Right forelimb (tissue), 1 donor: Measurements from ENCODE around the gene NCR2.

Experiments
- DNase-seq: peaks from one replicate; pipeline ENCODE4 v3.0.0-alpha.2; 2018

NCR2 gene

GRCh38 chr6:41359617-41360313 lies 24.4 kb downstream of the NCR2 start:
- DNase-seq, result no peak

GRCh38 chr6:41360314-41360685 lies 24.9 kb downstream of the NCR2 start:
- DNase-seq, result no peak

GRCh38 chr6:41366150-41366549 lies 30.7 kb downstream of the NCR2 start:
- DNase-seq, result no peak

DNA sequence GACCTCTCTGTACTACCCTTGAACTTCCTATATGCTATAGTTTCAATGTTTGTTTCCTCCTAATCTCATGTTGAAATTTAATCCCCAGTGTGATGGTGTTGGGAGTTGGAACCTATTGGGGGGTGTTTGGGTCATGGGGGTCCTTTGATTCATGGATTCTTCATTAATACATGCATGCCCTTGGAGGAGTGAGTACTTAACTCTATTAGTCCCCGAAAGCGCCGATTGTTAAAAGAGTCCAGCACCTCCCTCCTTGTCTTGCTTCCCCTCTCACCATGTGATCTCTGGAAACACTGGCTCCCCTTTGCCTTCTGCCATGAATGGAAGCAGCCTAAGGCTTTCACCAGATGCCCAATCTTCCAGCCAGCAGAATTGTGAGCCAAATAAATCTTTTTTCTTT lies 31.7 kb downstream of the NCR2 start:
- DNase-seq, result no peak

GRCh38 chr6:41367700-41368099 lies 32.3 kb downstream of the NCR2 start:
- peak; percentile 78 for DNase-seq

- no peak for DNase-seq
These were observed 35.2 kb downstream of the NCR2 start for GRCh38 chr6:41370488-41371111.

- peak; percentile 75 for DNase-seq
These were observed 36.1 kb downstream of the NCR2 start for GRCh38 chr6:41371461-41371991.

- DNase-seq, result peak; percentile 61
These were observed 36.8 kb downstream of the NCR2 start for GRCh38 chr6:41371992-41372831.

DNA sequence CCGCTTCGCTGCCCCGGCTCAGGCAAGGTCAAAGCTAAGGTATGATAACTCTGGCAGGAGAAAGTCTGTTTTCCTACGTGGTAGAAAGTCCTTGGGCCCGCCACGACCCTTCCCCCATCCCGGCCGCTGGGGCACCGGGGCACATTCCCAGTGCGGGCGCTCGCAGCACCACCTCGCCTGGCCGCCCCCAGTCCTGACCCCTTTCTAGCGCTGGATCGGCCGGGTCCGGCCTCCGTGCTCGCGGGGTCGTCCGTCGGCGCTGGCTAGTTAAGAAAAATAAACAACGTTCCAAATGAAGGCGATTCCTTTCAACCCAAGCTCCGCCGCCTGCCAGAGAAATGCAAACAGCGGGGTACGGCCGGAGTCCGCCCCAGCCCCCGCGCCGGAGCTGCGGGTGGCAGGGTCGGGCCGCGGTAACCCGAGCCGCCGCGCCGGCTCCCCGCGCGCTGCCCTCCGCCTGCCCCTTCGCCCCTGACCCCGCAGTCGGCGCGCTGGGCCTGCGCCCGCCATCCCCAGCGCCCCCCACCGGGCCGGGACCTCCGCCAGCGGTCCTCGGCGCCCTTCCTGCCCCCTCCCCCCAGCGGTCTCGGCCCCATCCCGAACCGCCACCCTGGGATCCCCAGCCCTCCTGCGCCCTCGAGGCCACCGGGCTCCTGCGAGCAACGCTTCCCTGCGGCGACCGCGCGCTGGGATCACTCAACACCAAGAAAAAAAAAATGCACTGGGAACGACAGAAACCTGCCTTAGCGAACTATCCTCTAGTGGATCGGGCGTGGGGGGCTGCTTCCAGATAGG lies 37.6 kb downstream of the NCR2 start:
- DNase-seq, result no peak

DNA sequence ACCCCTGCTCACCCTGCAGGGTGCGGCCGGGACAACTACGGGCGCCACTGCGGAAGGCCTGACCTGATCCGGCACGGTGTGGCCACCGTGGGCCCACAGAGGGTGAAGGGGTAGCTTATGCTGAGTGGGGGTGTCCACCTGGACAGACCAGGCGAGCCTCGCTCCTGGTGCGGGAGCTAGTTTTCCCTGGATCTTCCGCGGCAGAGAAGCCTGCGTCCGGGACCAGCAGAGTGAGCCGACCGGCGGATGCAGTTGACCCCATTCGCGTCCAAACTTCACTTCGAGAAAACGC lies 38.2 kb downstream of the NCR2 start:
- DNase-seq, result no peak

DNA sequence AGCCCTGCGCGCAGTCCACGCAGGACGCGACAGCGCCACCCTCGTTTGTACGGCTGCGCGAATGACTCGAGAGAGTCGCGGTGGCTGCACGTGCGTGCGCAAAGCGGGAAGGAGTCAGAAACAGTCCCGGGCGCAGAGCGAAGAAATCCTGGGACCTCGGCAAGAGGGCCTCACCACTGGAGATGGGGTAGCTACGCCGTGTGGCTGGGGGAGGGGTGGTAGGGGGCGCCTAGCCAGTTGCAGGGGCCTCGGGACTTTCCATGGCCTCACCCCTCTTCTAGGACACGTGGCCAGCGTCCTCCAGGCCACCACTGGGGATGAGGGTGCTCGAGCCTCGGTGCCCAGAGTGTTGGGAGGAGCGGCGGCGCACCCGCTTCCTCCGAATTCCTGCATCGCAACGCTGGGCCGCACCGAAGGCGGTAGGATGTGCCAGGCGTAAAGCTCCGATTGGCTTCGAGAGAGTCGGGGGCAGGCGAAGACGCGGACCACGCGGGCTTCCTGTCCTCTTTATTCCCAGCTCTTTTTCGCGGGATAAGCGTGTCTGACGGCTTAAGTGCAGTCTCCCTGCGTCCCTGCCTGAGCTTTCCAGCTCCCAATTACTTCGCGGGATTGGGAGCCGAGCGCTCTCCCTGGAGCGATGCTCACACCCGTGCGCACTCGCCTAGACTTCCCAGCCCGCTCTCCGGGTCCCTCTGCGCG lies 38.7 kb downstream of the NCR2 start:
- peak; percentile 56 for DNase-seq

- DNase-seq, result no peak
These were observed 39.5 kb downstream of the NCR2 start for GRCh38 chr6:41374618-41375590.

DNA sequence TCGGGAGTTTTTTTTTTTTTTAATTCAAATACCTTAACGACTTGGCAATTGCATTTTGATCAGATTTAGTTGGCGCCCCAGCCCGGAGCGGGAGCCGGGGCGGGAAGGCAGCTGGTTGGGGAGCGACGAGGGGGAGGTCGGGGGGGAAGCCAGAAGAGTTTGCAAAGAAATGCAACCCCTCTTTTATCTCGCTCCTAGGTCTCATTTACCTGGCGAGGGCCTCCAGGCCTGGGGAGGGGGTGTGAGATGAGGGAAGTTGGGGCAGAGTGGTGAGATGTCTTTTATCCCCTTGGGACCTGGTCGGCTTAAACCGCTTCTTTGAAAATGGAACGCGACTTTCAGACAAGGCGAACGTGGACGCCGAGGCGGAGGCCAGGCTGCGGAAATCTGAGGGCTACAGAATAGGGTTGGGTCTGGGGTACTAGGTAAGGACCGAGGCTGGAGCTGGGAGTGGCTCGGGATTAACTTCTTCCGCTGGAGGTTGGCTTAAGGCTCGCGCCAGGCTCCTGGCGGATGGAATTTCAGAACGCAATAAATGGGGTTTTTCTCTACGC lies 40.3 kb downstream of the NCR2 start:
- no peak for DNase-seq

GRCh38 chr6:41376176-41376575 lies 40.8 kb downstream of the NCR2 start:
- no peak for DNase-seq

GRCh38 chr6:41377071-41377470 lies 41.7 kb downstream of the NCR2 start:
- DNase-seq, result no peak

DNA sequence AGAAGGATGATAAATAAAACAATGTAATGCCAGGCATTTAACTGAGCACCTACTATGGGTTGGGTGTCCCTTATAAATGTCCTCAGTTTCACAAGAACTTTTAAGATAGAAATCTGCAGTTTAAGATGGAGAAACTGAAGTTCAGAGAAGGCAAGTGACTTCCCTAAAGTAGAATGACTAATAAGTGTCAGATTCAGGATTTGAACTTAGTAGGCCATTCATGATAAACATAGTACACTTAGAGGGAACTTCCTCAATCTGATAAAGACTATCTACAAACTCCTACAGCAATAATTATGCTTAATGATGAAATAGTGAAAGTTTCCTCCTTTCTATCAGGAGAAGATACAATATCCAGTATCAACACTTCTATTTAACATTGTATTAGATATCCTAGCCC lies 43.9 kb downstream of the NCR2 start:
- no peak for DNase-seq

DNA sequence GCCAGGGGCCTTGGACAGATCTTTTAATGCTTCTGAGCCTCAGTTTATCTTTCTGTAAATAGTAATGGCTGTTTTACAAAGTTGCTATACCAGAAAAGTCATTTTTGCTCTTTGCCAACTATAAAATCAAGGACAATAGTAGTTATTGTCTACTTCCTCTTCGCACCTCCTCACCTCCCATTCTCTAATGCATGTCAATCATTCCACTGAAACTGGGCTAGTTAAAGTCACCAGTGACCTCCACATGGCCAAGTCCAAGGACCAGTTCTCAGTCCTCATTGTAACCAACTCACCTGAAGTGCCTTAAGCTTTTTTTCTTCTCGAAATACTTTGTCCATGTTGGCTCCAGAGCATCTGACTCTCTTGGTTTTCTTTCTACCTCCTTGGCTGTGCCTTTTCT lies 51.2 kb downstream of the NCR2 start:
- DNase-seq, result no peak

GRCh38 chr6:41392246-41392645 lies 56.8 kb downstream of the NCR2 start:
- DNase-seq, result no peak

GRCh38 chr6:41396335-41396734 lies 60.9 kb downstream of the NCR2 start:
- no peak for DNase-seq

DNA sequence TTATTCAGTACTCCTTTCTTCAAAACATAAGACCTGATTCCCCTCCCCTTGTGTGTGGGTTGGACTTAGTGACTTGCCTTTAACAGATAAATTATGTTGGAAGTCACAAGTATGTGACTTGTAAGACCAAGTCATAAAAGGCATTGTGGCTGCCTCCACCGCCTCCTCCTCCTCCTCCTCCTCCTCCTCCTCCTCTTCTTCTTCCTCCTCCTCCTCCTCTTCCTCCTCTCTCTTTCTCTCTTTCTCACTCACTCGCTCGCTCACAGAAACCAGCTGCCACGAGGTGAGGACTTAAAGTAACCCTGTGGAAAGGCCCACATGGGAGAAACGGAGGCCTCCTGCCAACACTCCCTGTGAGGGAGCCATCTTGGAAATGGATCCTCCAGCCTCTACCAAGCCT lies 64.0 kb downstream of the NCR2 start:
- DNase-seq, result no peak
